ENCODE measurements around the gene ADRA2A.

Gene ADRA2A

GRCh38 chr10:111086574-111086973 is 9.7 kb downstream of the ADRA2A start:
- TF ChIP-seq ZFP3 (CRISPR knock-in tag; IDR thresholded peaks at IDR 0.05) (no peak), CSDC2 (CRISPR knock-in tag; IDR thresholded peaks at IDR 0.05) (no peak), RARB (CRISPR knock-in tag; IDR thresholded peaks at IDR 0.05) (no peak), ZC3H10 (CRISPR knock-in tag; IDR thresholded peaks at IDR 0.05) (no peak), TOX (CRISPR knock-in tag; IDR thresholded peaks at IDR 0.05; ENCODE audit: borderline replicate concordance) (no peak), ZNF565 (CRISPR knock-in tag; conservative IDR thresholded peaks at IDR 0.05; ENCODE audit: low read depth) (no peak), OSR1 (CRISPR knock-in tag; IDR thresholded peaks at IDR 0.05) (no peak), SNAI2 (CRISPR knock-in tag; IDR thresholded peaks at IDR 0.05) (no peak), ZNF70 (CRISPR knock-in tag; IDR thresholded peaks at IDR 0.05) (no peak)
- ATAC-seq: no peak

GRCh38 chr10:111087331-111087756 is 10.5 kb downstream of the ADRA2A start:
- no peak for TF ChIP-seq BACH2 (CRISPR knock-in tag; IDR thresholded peaks at IDR 0.05; ENCODE audit: borderline replicate concordance)
- TF ChIP-seq ZNF70 (CRISPR knock-in tag; IDR thresholded peaks at IDR 0.05): no peak
- TF ChIP-seq GLIS3 (CRISPR knock-in tag; IDR thresholded peaks at IDR 0.05): no peak
- no peak for TF ChIP-seq POU6F1 (CRISPR knock-in tag; IDR thresholded peaks at IDR 0.05; ENCODE audit: borderline replicate concordance, low read depth)
- TF ChIP-seq TCF4 (CRISPR knock-in tag; IDR thresholded peaks at IDR 0.05; ENCODE audit: borderline replicate concordance): no peak
- ATAC-seq: no peak

- TF ChIP-seq ZC3H10 (CRISPR knock-in tag; IDR thresholded peaks at IDR 0.05) (no peak), SNAI2 (CRISPR knock-in tag; IDR thresholded peaks at IDR 0.05) (no peak), CSRNP3 (CRISPR knock-in tag; IDR thresholded peaks at IDR 0.05) (no peak), TOX (CRISPR knock-in tag; IDR thresholded peaks at IDR 0.05; ENCODE audit: borderline replicate concordance) (no peak), CREB5 (CRISPR knock-in tag; IDR thresholded peaks at IDR 0.05; ENCODE audit: low read depth) (no peak), PATZ1 (CRISPR knock-in tag; IDR thresholded peaks at IDR 0.05; ENCODE audit: borderline replicate concordance) (no peak), TSHZ2 (CRISPR knock-in tag; IDR thresholded peaks at IDR 0.05) (no peak), POU6F1 (CRISPR knock-in tag; IDR thresholded peaks at IDR 0.05; ENCODE audit: borderline replicate concordance, low read depth) (no peak), TCF4 (CRISPR knock-in tag; IDR thresholded peaks at IDR 0.05; ENCODE audit: borderline replicate concordance) (no peak), ZNF565 (CRISPR knock-in tag; conservative IDR thresholded peaks at IDR 0.05; ENCODE audit: low read depth) (no peak), BACH2 (CRISPR knock-in tag; IDR thresholded peaks at IDR 0.05; ENCODE audit: borderline replicate concordance) (no peak), RARB (CRISPR knock-in tag; IDR thresholded peaks at IDR 0.05) (no peak), ESRRG (CRISPR knock-in tag; IDR thresholded peaks at IDR 0.05) (no peak), OSR1 (CRISPR knock-in tag; IDR thresholded peaks at IDR 0.05) (no peak), PPARA (CRISPR knock-in tag; IDR thresholded peaks at IDR 0.05; ENCODE audit: borderline replicate concordance) (no peak), GLIS3 (CRISPR knock-in tag; IDR thresholded peaks at IDR 0.05) (no peak), ARNTL (CRISPR knock-in tag; IDR thresholded peaks at IDR 0.05; ENCODE audit: borderline replicate concordance, low read depth) (no peak), ZFP30 (CRISPR knock-in tag; IDR thresholded peaks at IDR 0.05) (no peak), ISL1 (CRISPR knock-in tag; IDR thresholded peaks at IDR 0.05) (no peak), ZNF70 (CRISPR knock-in tag; IDR thresholded peaks at IDR 0.05) (no peak)
- no peak for ATAC-seq
Observed at GRCh38 chr10:111087968-111088505, 11.2 kb downstream of the ADRA2A start.
